DND-41 (cell line): ENCODE measurements around the gene TNS3.

Experiments used
- ATAC-seq: fragments of 200-7000 bp; cut with Tn5 transposase; 3 replicates; pipeline ENCODE4 v1.9.1; 2021; ENCODE audit warnings: low read depth; ENCODE audit not compliant: insufficient read depth
- DNase-seq: peaks from one replicate; pipeline ENCODE4 v3.0.0-alpha.2; 2020
- H2AFZ ChIP-seq: 2 replicates; pipeline ENCODE4 v1.6.0; 2012; ENCODE audit warnings: low read depth, low read length
- H3K27ac ChIP-seq: 2 replicates; pipeline ENCODE4 v1.5.1; 2012; ENCODE audit warnings: low read length, inconsistent platforms
- H3K27me3 ChIP-seq: fragments of 200-600 bp; sonication (generic); 2 replicates; pipeline ENCODE4 v1.6.0; 2012; ENCODE audit warnings: low read length, mild to moderate bottlenecking, inconsistent platforms; ENCODE audit not compliant: insufficient read depth, poor library complexity
- H3K36me3 ChIP-seq: 2 replicates; pipeline ENCODE4 v1.5.1; 2012; ENCODE audit warnings: low read length, inconsistent platforms; ENCODE audit not compliant: insufficient read depth
- H3K4me1 ChIP-seq: 2 replicates; pipeline ENCODE4 v1.5.1; 2012; ENCODE audit warnings: mild to moderate bottlenecking, low read length; ENCODE audit not compliant: insufficient read depth
- H3K4me2 ChIP-seq: 2 replicates; pipeline ENCODE4 v1.6.0; 2012; ENCODE audit warnings: mild to moderate bottlenecking, moderate library complexity, low read length, inconsistent platforms; ENCODE audit not compliant: insufficient read depth
- H3K4me3 ChIP-seq, 2 experiments: fragments of 200-600 bp in 1 of 2; shearing (Covaris generic) in 1 of 2; 2 replicates each; pipeline ENCODE4 v1.5.1; 2012 to 2016; ENCODE audit warnings: inconsistent platforms in 2 of 2, low read length in 2 of 2, mild to moderate bottlenecking in 2 of 2, low read depth in 1 of 2, moderate library complexity in 1 of 2
- H3K79me2 ChIP-seq: 2 replicates; pipeline ENCODE4 v1.6.0; 2012; ENCODE audit warnings: low read length, inconsistent platforms; ENCODE audit not compliant: insufficient read depth
- H3K9ac ChIP-seq: 2 replicates; pipeline ENCODE4 v1.6.0; 2012; ENCODE audit warnings: low read depth, mild to moderate bottlenecking, inconsistent platforms, low read length, moderate library complexity
- H3K9me3 ChIP-seq: 2 replicates; pipeline ENCODE4 v1.5.1; 2012; ENCODE audit warnings: low read length, moderate library complexity, mild to moderate bottlenecking, inconsistent platforms; ENCODE audit not compliant: insufficient read depth, severe bottlenecking
- H4K20me1 ChIP-seq: 2 replicates; pipeline ENCODE4 v1.6.0; 2012; ENCODE audit warnings: low read length; ENCODE audit not compliant: insufficient read depth
- CTCF ChIP-seq: IDR thresholded peaks from 2 replicates; pipeline ENCODE4 v1.5.1; 2012; ENCODE audit warnings: borderline replicate concordance, low read length, moderate library complexity, mild to moderate bottlenecking; ENCODE audit not compliant: poor library complexity, severe bottlenecking; ENCODE audit errors: extremely low read depth
- EZH2 ChIP-seq: IDR thresholded peaks from 3 replicates; pipeline ENCODE4 v1.6.1; 2012; ENCODE audit warnings: borderline replicate concordance, low read depth, mild to moderate bottlenecking, moderate library complexity, low read length, inconsistent platforms; ENCODE audit not compliant: severe bottlenecking

Gene TNS3

GRCh38 chr7:47303695-47304453, 278.0 kb downstream of the TNS3 start:
- no peaks in the 10 kb centered on the region for H3K4me1 ChIP-seq
- no peaks in the 10 kb centered on the region for H3K9me3 ChIP-seq
- no peak overlapping the region for H3K9ac ChIP-seq
- no peaks in the 10 kb centered on the region for H3K27me3 ChIP-seq
- no peak overlapping the region for H3K27ac ChIP-seq
- no peak overlapping the region for H3K4me3 ChIP-seq
- no peak for TF ChIP-seq CTCF
- no peak for TF ChIP-seq EZH2
- no peaks in the 10 kb centered on the region for H3K36me3 ChIP-seq
- H3K79me2 ChIP-seq: no peaks in the 10 kb centered on the region
- no peaks in the 10 kb centered on the region for H4K20me1 ChIP-seq
- no peak overlapping the region for H3K4me2 ChIP-seq
- ATAC-seq (no peak), DNase-seq (no peak)
- H2AFZ ChIP-seq: no peak overlapping the region

GRCh38 chr7:47303014-47303694, 278.8 kb downstream of the TNS3 start:
- no peaks in the 10 kb centered on the region for H3K36me3 ChIP-seq
- TF ChIP-seq EZH2: no peak

GRCh38 chr7:47302560-47302959, 279.4 kb downstream of the TNS3 start:
- H3K79me2 ChIP-seq: no peaks in the 10 kb centered on the region
- ATAC-seq: no peak
- no peak for DNase-seq
- no peaks in the 10 kb centered on the region for H3K27me3 ChIP-seq
- H3K9ac ChIP-seq: no peak overlapping the region
- no peaks in the 10 kb centered on the region for H4K20me1 ChIP-seq
- H3K4me3 ChIP-seq: no peak overlapping the region
- TF ChIP-seq CTCF: no peak
- TF ChIP-seq EZH2: no peak
- H3K4me1 ChIP-seq: no peaks in the 10 kb centered on the region
- no peak overlapping the region for H3K27ac ChIP-seq
- no peaks in the 10 kb centered on the region for H3K36me3 ChIP-seq
- H2AFZ ChIP-seq: no peak overlapping the region
- H3K9me3 ChIP-seq: no peaks in the 10 kb centered on the region
- H3K4me2 ChIP-seq: no peak overlapping the region

More at GRCh38 chr7:47303014-47303694, 278.8 kb downstream of the TNS3 start:
- no peak for ATAC-seq
- no peaks in the 10 kb centered on the region for H3K79me2 ChIP-seq
- H3K4me1 ChIP-seq: no peaks in the 10 kb centered on the region
- no peak for DNase-seq
- H3K4me2 ChIP-seq: no peak overlapping the region
- H4K20me1 ChIP-seq: no peaks in the 10 kb centered on the region
- no peaks in the 10 kb centered on the region for H3K9me3 ChIP-seq
- H2AFZ ChIP-seq: no peak overlapping the region
- no peak overlapping the region for H3K27ac ChIP-seq
- no peak overlapping the region for H3K4me3 ChIP-seq
- H3K9ac ChIP-seq: no peak overlapping the region
- H3K27me3 ChIP-seq: no peaks in the 10 kb centered on the region

- no peak overlapping the region for H3K4me2 ChIP-seq
- no peaks in the 10 kb centered on the region for H3K36me3 ChIP-seq
- H3K9me3 ChIP-seq: no peaks in the 10 kb centered on the region
- H2AFZ ChIP-seq: no peak overlapping the region
- H4K20me1 ChIP-seq: no peaks in the 10 kb centered on the region
- no peak overlapping the region for H3K27ac ChIP-seq
- no peak overlapping the region for H3K9ac ChIP-seq
- no peak for DNase-seq
- no peak for TF ChIP-seq CTCF
- TF ChIP-seq EZH2: no peak
- H3K27me3 ChIP-seq: no peaks in the 10 kb centered on the region
- no peaks in the 10 kb centered on the region for H3K79me2 ChIP-seq
- no peak overlapping the region for H3K4me3 ChIP-seq
- no peak for ATAC-seq
- no peaks in the 10 kb centered on the region for H3K4me1 ChIP-seq
Observed at GRCh38 chr7:47301657-47302295, 280.1 kb downstream of the TNS3 start.
